ENCODE measurements around the gene KLHL10. TPM values are rescaled to one million over a fixed set of nuclear protein-coding genes. Genes with fewer than 3 reads are reported as not detected.

KLHL10 gene
- total and polyA plus RNA-seq, 2 of the 13 experiments (the other 11 are each of a cell fraction or from before 2014, with no cell fraction given), result 0.04 to 0.08 TPM

DNA sequence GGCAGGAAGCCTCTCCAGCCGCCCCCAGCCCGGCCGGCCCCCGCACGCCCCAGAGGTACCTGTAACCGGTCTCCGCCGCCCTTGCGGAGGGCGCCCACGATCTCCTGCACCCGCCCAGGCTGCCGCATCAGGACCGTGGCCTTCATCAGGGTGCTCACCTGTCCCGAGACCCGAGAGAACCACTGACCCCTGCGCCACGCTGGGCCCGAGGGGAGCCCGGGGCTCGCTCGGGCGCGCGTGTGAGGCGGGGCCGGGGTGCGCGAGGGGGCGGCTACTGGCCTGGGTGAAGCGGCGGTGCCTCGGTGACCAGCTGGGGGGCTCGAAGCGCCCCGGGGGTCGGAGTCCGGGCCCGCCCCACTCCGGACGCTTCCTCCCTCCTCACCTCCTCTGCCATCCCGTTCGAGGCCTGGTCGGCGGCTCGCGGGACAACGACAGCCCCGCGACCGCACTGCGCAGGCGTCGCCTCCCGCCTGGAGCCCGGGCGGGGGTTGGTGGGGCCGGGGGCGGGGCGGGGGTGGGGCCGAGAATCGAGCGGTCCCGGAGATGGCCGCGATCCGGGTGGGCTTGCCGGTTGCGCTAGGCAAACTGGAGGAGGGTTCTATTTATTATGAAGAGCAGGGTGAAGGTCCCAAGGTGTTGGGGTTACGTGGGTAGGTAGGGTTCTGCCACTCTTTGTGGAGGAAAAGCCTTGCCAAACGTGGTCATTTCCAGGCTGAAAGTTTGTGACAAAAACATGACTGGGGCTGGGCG, 1.6 kb upstream of the KLHL10 start, which contains the start of gene NT5C3B (continued):
- TF ChIP-seq, protein P1, sequence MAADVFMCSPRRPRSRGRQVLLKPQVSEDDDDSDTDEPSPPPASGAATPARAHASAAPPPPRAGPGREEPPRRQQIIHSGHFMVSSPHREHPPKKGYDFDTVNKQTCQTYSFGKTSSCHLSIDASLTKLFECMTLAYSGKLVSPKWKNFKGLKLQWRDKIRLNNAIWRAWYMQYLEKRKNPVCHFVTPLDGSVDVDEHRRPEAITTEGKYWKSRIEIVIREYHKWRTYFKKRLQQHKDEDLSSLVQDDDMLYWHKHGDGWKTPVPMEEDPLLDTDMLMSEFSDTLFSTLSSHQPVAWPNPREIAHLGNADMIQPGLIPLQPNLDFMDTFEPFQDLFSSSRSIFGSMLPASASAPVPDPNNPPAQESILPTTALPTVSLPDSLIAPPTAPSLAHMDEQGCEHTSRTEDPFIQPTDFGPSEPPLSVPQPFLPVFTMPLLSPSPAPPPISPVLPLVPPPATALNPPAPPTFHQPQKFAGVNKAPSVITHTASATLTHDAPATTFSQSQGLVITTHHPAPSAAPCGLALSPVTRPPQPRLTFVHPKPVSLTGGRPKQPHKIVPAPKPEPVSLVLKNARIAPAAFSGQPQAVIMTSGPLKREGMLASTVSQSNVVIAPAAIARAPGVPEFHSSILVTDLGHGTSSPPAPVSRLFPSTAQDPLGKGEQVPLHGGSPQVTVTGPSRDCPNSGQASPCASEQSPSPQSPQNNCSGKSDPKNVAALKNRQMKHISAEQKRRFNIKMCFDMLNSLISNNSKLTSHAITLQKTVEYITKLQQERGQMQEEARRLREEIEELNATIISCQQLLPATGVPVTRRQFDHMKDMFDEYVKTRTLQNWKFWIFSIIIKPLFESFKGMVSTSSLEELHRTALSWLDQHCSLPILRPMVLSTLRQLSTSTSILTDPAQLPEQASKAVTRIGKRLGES (CRISPR knock-in tag; IDR thresholded peaks at IDR 0.05; ENCODE audit: borderline replicate concordance), result no peak
- TF ChIP-seq, protein P2, sequence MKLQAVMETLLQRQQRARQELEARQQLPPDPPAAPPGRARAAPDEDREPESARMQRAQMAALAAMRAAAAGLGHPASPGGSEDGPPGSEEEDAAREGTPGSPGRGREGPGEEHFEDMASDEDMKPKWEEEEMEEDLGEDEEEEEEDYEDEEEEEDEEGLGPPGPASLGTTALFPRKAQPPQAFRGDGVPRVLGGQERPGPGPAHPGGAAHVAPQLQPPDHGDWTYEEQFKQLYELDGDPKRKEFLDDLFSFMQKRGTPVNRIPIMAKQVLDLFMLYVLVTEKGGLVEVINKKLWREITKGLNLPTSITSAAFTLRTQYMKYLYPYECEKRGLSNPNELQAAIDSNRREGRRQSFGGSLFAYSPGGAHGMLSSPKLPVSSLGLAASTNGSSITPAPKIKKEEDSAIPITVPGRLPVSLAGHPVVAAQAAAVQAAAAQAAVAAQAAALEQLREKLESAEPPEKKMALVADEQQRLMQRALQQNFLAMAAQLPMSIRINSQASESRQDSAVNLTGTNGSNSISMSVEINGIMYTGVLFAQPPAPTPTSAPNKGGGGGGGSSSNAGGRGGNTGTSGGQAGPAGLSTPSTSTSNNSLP (IDR thresholded peaks at IDR 0.05; ENCODE audit: low read depth, low read length), result no peak
- TF ChIP-seq TBX3 (IDR thresholded peaks at IDR 0.05; ENCODE audit: borderline replicate concordance) (no peak), NR1H2 (CRISPR knock-in tag; IDR thresholded peaks at IDR 0.05; ENCODE audit: borderline replicate concordance, low read depth) (no peak), ZNF530 (CRISPR knock-in tag; IDR thresholded peaks at IDR 0.05; ENCODE audit: low read depth) (no peak), ZNF432 (CRISPR knock-in tag; IDR thresholded peaks at IDR 0.05; ENCODE audit: borderline replicate concordance) (no peak), ETV5 (CRISPR knock-in tag; IDR thresholded peaks at IDR 0.05; ENCODE audit: borderline replicate concordance) (no peak), NFE2L2 (IDR thresholded peaks at IDR 0.05; ENCODE audit: low read length) (no peak), TOPORS (CRISPR knock-in tag; IDR thresholded peaks at IDR 0.05) (0 out of 2 replicates have a peak, but pooled peaks have one; percentile 47), SPEN (CRISPR knock-in tag; IDR thresholded peaks at IDR 0.05; ENCODE audit: low read depth) (peak; percentile 76), MEF2D (CRISPR knock-in tag; IDR thresholded peaks at IDR 0.05) (no peak), RFX3 (CRISPR knock-in tag; IDR thresholded peaks at IDR 0.05) (no peak), KDM5B (CRISPR knock-in tag; IDR thresholded peaks at IDR 0.05; ENCODE audit: borderline replicate concordance) (peak; percentile 84), GATAD2A (CRISPR knock-in tag; IDR thresholded peaks at IDR 0.05) (no peak), RORA (CRISPR knock-in tag; IDR thresholded peaks at IDR 0.05) (no peak), KLF11 (CRISPR knock-in tag; IDR thresholded peaks at IDR 0.05) (no peak), IRX3 (CRISPR knock-in tag; IDR thresholded peaks at IDR 0.05; ENCODE audit: borderline replicate concordance, low read depth) (peak; percentile 74; the same call in 1 of the 2 replicates), YEATS2 (CRISPR knock-in tag; IDR thresholded peaks at IDR 0.05; ENCODE audit: borderline replicate concordance) (no peak), ZSCAN30 (CRISPR knock-in tag; IDR thresholded peaks at IDR 0.05) (no peak), ZNF44 (CRISPR knock-in tag; IDR thresholded peaks at IDR 0.05) (no peak), ZNF138 (CRISPR knock-in tag; IDR thresholded peaks at IDR 0.05; ENCODE audit: low read depth) (no peak), MBD4 (IDR thresholded peaks at IDR 0.05; ENCODE audit: borderline replicate concordance, low read length) (no peak)
- TF ChIP-seq, protein P3, sequence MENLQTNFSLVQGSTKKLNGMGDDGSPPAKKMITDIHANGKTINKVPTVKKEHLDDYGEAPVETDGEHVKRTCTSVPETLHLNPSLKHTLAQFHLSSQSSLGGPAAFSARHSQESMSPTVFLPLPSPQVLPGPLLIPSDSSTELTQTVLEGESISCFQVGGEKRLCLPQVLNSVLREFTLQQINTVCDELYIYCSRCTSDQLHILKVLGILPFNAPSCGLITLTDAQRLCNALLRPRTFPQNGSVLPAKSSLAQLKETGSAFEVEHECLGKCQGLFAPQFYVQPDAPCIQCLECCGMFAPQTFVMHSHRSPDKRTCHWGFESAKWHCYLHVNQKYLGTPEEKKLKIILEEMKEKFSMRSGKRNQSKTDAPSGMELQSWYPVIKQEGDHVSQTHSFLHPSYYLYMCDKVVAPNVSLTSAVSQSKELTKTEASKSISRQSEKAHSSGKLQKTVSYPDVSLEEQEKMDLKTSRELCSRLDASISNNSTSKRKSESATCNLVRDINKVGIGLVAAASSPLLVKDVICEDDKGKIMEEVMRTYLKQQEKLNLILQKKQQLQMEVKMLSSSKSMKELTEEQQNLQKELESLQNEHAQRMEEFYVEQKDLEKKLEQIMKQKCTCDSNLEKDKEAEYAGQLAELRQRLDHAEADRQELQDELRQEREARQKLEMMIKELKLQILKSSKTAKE (CRISPR knock-in tag; IDR thresholded peaks at IDR 0.05; ENCODE audit: borderline replicate concordance), result no peak
- TF ChIP-seq, protein P4, sequence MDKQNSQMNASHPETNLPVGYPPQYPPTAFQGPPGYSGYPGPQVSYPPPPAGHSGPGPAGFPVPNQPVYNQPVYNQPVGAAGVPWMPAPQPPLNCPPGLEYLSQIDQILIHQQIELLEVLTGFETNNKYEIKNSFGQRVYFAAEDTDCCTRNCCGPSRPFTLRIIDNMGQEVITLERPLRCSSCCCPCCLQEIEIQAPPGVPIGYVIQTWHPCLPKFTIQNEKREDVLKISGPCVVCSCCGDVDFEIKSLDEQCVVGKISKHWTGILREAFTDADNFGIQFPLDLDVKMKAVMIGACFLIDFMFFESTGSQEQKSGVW (CRISPR knock-in tag; IDR thresholded peaks at IDR 0.05; ENCODE audit: borderline replicate concordance), result no peak
